T-helper 1 cell (primary cell): ENCODE measurements around the gene LAMP2.
"Not testable (repeated sequence)": the region's sequence is repeated elsewhere in the genome, so short reads cannot be mapped to it uniquely, and the experiment has no call there.

Experiments used
- DNase-seq, 5 donors: peaks; one replicate each; pipeline ENCODE4 v3.0.0-alpha.2; 2012 to 2020
- total RNA-seq, 4 donors: gene quantifications; one replicate each; lab custom pipeline; 2026; lab: John Stamatoyannopoulos, UW

Gene LAMP2
- 30.1 to 52.6 (median 35.9) reads per million in 4 donors for total RNA-seq

GRCh38 chrX:120468825-120469525 is at the start of gene LAMP2:
Gene LAMP2 (minus strand): TSS chrX:120469296. CDS start chrX:120469169, 127 bp downstream.
- peak; percentile 64 to 85 (median 72) for DNase-seq

GRCh38 chrX:120517936-120518335 is 48.8 kb upstream of the LAMP2 start:
- DNase-seq: no peak

GRCh38 chrX:120514236-120514635 is 45.1 kb upstream of the LAMP2 start:
- DNase-seq: no peak

- DNase-seq: no peak
These were observed 43.5 kb upstream of the LAMP2 start for GRCh38 chrX:120512627-120513026.

- DNase-seq: no peak
These were observed 43.1 kb upstream of the LAMP2 start for GRCh38 chrX:120512222-120512621.

DNA sequence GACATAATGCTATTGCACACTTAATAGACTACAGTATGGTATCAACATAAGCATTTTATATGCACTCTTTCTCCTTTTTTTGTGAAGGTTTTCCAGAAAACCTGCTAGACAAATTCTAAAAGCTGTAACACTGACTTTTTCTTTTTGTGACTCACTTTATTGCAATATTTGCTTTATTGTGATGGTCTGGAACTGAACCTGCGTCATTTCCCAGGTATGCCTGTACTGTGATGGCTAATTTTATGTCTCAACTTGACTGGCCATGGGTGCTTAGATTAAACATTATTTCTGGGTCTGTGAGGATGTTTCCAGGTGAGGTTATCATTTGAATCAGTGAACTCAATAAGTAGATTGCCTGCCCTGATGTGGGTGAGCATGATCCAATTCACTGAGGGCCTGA is 35.5 kb upstream of the LAMP2 start:
- no peak for DNase-seq

DNA sequence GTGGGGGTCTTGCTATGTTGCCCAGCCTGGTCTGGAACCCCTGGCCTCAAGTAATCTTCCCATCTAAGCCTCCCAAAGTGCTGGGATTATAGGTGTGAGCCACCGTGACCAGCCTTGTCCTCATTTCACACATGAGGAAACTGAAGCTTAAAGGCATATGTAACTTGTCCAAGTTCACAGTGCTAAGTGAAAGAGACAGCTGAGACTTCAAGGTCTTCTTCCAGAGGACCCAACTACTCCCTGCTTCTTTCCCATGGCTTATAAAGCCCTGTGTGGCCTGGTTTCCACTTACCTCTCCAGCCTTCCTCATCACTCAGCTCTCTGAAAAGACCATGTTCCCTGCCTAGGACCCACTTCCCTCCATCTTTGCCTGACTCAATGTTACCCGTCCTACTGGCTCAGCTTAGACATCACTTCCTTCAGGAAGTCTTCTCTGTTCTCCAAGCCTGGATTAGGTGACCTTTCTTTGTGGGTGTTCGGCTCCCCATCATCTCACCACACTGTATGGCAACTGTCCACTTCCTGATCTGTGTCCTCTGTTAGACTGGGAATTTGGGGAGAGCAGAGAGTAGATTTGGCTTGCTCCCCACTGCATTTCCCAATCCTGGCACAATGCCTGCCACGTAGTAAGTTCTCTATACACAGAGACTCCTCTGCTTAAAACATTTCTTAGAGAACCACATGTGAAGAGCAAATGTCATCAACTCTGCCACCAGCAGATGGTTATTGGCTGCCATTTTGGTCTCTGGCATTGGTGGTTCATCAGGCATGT is 30.4 kb upstream of the LAMP2 start:
- no peak for DNase-seq

- not testable (repeated sequence) for DNase-seq
These were observed 21.0 kb upstream of the LAMP2 start for GRCh38 chrX:120490119-120490518.

- DNase-seq: no peak
These were observed 17.7 kb upstream of the LAMP2 start for GRCh38 chrX:120486786-120487185.

DNA sequence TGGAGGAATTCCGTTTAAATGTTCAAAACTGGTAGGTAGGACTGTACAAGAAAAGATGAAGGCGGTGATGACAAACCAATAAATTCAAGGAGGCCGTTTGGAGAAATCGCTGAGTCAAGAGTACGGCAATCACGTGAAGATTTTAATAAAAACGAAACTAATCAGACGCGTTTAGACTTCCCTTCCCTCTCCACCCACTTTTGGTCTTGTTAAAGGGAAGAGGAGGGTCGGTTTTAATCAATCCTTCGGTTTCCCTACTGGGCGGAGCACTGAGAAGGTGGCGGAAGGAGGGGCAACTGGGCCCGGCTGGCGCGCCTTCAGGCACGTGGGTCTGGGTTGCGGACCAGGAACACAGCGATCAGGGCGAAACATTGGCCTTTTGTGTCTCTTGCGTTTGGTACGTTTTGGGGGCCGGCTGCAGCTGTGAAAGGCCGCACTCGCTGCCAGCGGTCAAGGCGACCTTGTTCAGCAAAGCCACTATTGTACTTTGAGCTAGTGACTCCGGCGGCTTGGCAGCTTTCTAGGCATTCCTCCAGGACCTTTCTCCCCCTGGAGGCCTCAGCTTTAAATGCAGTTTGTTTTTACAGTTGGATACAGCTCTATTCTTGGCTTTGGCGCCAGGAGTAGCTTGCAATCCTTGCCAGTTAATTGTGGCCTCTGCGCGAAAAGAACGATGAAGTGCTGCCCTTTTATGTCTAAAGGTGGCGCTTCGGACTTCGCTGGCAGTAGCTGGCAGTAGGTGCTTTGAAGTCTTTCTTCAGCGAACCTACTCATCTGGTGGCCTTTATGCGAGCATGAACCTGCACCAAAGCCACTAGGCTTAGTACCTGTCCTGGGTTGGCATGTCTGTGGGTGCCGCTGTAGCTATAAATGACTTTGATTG is 16.8 kb upstream of the LAMP2 start:
- peak; percentile 9 to 83 (median 34) for DNase-seq

GRCh38 chrX:120485315-120485637 is 16.2 kb upstream of the LAMP2 start:
- DNase-seq: no peak

DNA sequence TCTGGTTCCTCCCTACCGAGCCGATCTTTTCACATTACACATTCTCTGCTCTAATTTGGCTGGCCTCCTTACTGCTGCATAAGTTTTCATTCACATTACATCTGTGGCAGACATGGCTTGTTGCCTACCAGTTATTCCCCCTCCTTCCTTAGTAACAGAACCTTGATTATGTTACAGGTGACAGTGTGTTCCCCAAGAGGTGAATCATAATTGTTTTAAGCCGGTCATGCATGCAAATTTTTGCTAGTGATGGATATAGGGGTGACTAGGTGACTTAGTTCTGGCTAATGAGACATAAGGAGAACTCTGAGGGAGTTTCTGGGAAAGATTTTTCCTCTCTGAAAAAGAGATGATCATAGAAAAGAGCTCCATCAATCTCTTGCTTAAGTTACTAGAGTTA is 8.4 kb upstream of the LAMP2 start:
- no peak for DNase-seq

DNA sequence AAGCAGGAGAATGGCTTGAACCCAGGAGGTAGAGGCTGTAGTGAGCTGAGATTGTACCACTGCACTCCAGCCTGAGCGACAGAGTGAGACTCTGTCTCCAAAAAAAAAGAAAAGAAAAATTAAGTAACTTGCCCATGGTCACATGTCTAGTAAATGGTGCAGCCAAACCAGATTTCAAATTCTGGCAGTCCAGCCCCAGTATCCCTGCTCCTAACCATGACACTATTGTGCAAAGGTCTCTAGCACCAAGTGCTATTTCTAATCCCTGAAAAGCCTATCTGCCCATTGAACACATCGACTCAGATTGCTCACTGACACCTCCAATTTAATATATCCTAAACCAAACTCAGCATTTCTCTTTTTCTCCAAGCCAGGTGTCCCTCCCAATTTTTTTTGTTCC is 7.6 kb upstream of the LAMP2 start:
- DNase-seq: no peak

GRCh38 chrX:120475447-120475846 is 6.4 kb upstream of the LAMP2 start:
- DNase-seq: not testable (repeated sequence)

DNA sequence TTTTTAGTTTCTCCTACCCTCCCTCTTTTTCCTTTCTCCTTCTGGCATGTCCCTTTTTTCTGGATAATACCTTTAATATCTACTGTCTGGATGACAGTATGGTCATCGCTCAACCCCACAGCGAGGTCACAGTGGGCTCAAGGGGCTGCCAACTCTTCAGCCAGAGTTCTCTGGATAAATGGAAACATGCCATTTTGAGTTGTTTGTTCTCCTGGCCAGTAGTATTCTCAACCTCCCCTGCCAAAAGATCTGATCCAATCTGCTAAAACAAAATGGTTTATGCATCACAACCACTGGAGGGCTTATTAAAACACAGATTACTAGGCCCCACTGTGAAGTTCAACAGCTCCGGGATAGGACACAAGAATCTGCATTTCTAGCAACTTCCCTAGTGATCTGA is 5.0 kb upstream of the LAMP2 start:
- DNase-seq: no peak

- DNase-seq: not testable (repeated sequence)
These were observed 561 bp upstream of the LAMP2 start for GRCh38 chrX:120469657-120470056.

GRCh38 chrX:120468479-120468824 is 644 bp downstream of the LAMP2 start:
- no peak for DNase-seq

DNA sequence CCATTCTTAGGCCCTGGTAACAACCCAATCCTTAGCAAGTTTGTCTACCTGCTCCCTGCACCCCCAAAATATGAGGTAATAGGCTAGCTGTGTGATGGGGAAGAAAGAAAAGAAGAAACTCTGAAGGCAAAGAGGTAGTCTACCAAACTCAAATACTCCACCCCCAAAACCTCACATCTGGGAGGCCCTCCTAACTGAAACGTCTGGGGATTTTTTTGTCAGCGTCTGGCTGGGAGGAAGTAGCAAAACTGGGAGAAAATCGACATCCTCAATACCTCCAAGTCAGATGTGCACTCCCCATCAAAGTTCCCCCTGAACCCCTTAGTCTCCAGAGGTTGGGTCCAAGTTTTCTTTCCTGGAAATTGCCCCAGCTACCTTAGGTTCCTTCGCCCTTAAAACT is 1.0 kb downstream of the LAMP2 start:
- no peak for DNase-seq

- DNase-seq: no peak
These were observed 4.7 kb downstream of the LAMP2 start for GRCh38 chrX:120464411-120464810.

- no peak for DNase-seq
These were observed 5.9 kb downstream of the LAMP2 start for GRCh38 chrX:120463241-120463640.

- no peak for DNase-seq
These were observed 6.7 kb downstream of the LAMP2 start for GRCh38 chrX:120462370-120462769.

DNA sequence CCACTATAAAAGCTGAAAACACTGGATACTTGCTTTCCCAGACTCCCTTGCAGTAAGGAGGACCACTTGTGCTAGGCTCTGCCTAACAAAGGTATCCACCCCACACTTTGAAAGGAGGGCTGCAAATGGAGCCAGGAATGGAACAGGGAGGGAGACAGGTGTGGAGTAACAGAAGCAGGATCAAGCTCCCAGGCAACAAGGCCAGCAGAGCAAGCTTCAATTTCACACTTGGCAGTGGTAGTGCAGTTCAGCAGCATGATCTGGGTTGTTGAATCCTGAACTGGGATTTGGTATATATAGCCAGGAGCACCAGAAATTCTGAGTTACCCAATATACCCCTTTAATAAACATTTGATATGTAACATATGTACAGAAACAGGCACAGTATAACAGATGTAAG is 9.8 kb downstream of the LAMP2 start:
- no peak for DNase-seq

GRCh38 chrX:120457766-120458180 is 11.3 kb downstream of the LAMP2 start:
- DNase-seq: peak in 1 of 5 donors; percentile 38
